HG03442 (cell line): ENCODE results near the gene ERCC1.

Experiments
- ATAC-seq: cut with Tn5 transposase; IDR thresholded peaks from one replicate; pipeline ENCODE4 v1.9.1; 2021; ENCODE audit warnings: mild to moderate bottlenecking, moderate library complexity; ENCODE audit not compliant: unreplicated experiment

Gene ERCC1

GRCh38 chr19:45423589-45424190 is at the start of gene ERCC1:
TSS of gene ERCC1 (minus strand) at chr19:45423917. CDS start at chr19:45423374, 543 bp downstream.
- ATAC-seq: peak; percentile 50

GRCh38 chr19:45473367-45473681 is 49.6 kb upstream of the ERCC1 start:
- no peak for ATAC-seq

DNA sequence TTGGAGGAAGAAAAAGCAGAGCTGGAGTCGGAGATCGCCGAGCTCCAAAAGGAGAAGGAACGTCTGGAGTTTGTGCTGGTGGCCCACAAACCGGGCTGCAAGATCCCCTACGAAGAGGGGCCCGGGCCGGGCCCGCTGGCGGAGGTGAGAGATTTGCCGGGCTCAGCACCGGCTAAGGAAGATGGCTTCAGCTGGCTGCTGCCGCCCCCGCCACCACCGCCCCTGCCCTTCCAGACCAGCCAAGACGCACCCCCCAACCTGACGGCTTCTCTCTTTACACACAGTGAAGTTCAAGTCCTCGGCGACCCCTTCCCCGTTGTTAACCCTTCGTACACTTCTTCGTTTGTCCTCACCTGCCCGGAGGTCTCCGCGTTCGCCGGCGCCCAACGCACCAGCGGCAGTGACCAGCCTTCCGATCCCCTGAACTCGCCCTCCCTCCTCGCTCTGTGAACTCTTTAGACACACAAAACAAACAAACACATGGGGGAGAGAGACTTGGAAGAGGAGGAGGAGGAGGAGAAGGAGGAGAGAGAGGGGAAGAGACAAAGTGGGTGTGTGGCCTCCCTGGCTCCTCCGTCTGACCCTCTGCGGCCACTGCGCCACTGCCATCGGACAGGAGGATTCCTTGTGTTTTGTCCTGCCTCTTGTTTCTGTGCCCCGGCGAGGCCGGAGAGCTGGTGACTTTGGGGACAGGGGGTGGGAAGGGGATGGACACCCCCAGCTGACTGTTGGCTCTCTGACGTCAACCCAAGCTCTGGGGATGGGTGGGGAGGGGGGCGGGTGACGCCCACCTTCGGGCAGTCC is 49.0 kb upstream of the ERCC1 start:
- ATAC-seq: no peak

GRCh38 chr19:45471931-45472562 is 48.3 kb upstream of the ERCC1 start:
- no peak for ATAC-seq

DNA sequence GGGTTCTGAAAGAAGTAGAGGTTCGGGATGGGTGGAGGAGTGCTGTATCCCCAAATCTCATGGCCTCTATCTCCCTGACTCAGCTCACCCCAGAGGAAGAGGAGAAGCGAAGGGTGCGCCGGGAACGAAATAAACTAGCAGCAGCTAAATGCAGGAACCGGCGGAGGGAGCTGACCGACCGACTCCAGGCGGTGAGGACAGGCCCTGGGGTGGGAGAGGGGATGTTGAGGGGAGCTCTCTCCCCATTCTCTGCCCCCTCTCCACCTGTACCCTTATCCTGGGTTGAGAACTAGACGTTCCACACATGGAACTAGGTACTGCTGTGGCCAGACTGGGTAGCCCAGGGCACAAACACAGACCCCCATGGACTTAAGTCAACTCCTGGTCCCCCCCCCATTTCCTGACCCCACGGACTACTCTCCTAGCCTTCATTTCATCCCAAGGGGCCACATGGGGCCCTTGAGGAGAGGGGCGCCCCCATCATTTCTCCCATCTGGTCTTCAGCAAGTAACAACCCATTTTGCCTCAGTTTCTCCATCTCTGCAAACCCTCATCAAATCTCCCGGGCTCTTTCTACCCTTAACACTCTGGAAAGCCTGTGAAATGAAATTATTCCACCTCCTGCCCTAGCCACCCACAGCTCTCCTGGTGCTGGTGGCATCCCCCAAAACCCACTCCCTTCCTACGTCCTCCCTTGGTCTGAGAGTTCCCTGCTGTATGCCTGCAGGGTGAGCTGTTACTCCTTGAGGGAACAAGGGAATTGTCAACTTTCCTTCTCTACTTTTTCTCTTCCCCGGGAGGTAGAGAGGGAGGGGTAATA is 47.6 kb upstream of the ERCC1 start:
- no peak for ATAC-seq

DNA sequence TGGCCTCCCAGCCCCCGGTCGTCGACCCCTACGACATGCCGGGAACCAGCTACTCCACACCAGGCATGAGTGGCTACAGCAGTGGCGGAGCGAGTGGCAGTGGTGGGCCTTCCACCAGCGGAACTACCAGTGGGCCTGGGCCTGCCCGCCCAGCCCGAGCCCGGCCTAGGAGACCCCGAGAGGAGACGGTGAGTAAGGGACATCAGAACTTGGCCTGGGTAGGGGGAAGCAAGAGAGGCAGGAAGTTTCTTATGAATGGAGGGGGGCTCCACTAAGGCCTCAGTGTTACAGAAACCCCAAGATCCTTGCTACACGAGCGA is 47.0 kb upstream of the ERCC1 start:
- ATAC-seq: no peak

GRCh38 chr19:45469945-45470761 is 46.4 kb upstream of the ERCC1 start:
- no peak for ATAC-seq

GRCh38 chr19:45469132-45469944 is 45.6 kb upstream of the ERCC1 start:
- peak; percentile 56 for ATAC-seq

- ATAC-seq: peak; percentile 25
Measured at GRCh38 chr19:45468803-45469131, 45.0 kb upstream of the ERCC1 start.

DNA sequence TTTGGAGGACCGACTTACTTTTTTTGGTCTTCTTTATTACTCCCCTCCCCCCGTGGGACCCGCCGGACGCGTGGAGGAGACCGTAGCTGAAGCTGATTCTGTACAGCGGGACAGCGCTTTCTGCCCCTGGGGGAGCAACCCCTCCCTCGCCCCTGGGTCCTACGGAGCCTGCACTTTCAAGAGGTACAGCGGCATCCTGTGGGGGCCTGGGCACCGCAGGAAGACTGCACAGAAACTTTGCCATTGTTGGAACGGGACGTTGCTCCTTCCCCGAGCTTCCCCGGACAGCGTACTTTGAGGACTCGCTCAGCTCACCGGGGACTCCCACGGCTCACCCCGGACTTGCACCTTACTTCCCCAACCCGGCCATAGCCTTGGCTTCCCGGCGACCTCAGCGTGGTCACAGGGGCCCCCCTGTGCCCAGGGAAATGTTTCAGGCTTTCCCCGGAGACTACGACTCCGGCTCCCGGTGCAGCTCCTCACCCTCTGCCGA is 44.5 kb upstream of the ERCC1 start:
- no peak for ATAC-seq

DNA sequence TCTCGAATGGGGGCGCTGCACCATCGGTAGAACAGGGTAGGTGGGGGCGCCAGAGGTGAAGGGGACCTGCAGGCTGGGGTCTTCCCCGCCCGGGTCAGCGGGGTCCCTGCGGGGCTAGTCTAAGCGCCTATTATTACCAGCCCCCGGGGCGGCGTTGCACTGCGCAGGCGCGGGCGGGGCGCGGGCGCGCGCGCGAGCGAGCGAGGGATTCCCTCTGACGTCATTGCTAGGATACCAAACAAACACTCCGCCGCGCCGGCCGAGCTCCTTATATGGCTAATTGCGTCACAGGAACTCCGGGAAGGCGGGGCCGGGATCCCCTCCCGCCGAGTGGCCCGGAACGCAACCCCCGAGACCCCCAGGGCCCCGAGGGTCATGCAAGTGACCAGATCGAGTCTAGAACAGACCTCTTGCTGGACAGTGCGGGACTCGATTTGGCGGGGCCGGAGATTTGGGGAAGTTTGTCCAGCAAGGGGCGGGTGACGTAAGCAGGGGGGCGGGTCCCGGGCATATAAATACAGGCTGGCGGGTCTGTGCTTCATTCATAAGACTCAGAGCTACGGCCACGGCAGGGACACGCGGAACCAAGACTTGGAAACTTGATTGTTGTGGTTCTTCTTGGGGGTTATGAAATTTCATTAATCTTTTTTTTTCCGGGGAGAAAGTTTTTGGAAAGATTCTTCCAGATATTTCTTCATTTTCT is 43.9 kb upstream of the ERCC1 start, which contains the start of gene FOSB:
Gene FOSB, plus strand, starts transcription at position 541 of the 703 bp plus-strand sequence. CDS start 591 bp downstream, outside the sequence.
- ATAC-seq: peak; percentile 40

DNA sequence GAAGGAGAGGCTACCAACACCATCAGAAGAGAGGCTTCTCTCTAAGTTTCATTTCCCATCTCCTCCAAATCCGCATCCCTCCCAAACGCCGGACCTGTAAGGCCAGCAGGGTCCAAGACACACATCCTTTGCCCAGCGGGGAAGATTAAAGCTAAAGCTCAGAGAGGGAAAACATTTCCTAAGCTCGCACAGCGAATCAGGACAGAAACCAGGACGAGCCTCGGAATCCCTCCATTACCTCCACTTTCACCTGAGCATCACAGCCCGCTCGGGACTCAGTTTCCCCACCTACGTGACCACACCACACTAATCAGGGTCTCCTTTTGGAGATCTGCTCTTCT is 43.4 kb upstream of the ERCC1 start:
- no peak for ATAC-seq

DNA sequence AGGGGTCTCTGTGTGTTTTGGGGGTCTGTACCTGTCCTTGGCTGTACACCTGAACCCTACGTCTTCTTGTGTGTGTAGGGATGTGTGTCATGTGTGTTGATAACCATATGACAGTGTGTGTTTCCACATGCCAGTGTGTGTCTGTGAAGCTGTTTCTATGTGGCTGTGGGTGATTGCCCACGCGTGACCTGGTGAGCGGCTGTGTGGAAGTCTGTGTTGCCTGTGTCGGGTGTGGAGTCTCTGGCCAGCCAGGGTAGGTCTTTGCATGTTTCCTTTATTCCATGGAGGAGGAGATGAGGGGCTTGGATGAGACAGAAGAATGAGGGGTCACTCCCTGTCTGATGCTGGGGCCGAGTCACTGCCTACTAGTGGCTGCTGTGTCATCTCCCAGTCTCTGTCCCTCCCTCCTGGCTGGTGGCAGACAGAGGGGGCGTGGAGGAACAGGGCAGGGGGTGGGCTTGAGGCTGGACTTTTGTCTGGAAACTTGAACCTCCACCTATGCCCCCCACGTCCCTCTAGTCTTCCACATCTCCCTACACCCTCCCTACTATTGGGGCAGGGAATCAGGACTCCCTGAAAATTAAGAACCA is 41.2 kb upstream of the ERCC1 start:
- ATAC-seq: no peak

- ATAC-seq: no peak
Measured at GRCh38 chr19:45464274-45464673, 40.6 kb upstream of the ERCC1 start.

GRCh38 chr19:45463241-45463640 is 39.5 kb upstream of the ERCC1 start:
- ATAC-seq: no peak

DNA sequence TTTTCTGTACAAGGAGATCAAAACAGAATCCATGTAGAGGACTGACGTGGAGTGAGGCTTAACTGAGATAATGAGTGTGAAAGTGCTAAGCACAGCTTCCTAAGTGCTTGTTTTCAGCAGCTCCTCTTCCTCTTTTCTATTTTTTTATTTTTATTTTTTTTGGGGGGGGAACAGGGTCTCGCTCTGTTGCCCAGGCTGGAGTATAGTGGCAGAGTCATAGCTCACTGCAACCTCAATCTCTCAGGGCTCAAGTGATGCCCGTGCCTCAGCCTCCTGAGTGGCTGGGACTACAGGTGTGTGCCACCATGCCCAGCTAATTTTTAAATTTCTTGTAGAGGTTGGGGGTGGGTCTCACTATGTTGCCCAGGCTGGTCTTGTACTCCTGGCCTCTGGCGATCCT is 38.5 kb upstream of the ERCC1 start:
- ATAC-seq: no peak

DNA sequence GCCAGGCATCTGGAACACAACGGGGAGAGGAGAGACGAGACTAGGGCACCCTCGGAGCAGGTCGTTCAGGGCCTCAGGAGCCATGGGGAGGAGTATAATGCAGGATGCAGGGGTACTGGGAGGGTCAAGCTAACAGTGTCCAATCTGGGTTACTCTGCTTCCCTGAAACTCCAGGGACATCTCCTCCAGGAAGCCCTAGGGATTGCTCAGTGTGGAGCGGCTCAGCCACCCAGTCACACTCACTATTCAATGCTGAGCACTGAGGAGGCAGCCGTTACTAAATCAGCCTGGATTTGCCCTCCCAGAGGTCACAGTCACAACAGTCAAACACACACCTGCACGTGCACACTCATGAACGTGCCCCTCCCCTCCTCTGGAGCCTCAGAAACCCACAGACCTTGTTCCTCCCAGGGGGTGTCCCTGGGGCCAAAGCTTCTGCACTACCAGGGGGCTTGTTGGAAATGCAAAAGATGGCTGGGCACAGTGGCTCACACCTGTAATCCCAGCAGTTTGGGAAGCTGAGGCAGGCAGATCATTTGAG is 37.2 kb upstream of the ERCC1 start:
- no peak for ATAC-seq

GRCh38 chr19:45457776-45458175 is 34.1 kb upstream of the ERCC1 start:
- ATAC-seq: no peak

DNA sequence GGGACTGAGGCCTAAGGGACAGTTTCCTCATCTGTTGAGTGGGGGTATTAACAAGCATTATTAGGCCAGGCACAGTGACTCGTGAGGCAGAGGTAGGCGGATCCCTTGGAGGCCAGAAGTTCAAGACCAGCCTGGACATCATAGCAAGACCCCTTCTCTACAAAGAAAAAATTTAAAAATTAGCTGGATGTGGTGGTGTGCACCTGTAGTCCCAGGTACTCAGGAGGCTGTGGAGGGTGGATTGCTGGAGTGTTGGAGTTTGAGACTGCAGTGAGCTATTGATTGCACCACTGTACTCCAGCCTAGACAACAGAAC is 32.7 kb upstream of the ERCC1 start:
- ATAC-seq: no peak
